ENCODE measurements around the gene TEX30.

TEX30 gene

GRCh38 chr13:102777736-102778135, 4.2 kb upstream of the TEX30 start:
- DNase-seq: no peak

GRCh38 chr13:102776271-102776670, 2.7 kb upstream of the TEX30 start:
- DNase-seq: no peak

GRCh38 chr13:102774591-102775520, 1.3 kb upstream of the TEX30 start:
- no peak for DNase-seq

GRCh38 chr13:102774214-102774568, 605 bp upstream of the TEX30 start:
- no peak for DNase-seq

GRCh38 chr13:102772042-102772425, 1.6 kb downstream of the TEX30 start:
- DNase-seq: no peak

- no peak for DNase-seq
Measured at GRCh38 chr13:102771298-102772041, 2.1 kb downstream of the TEX30 start.

GRCh38 chr13:102770435-102770834, 3.2 kb downstream of the TEX30 start:
- DNase-seq: no peak

GRCh38 chr13:102769679-102770078, 3.9 kb downstream of the TEX30 start:
- DNase-seq: no peak

- DNase-seq: no peak
Measured at GRCh38 chr13:102768909-102769308, 4.7 kb downstream of the TEX30 start.

- no peak for DNase-seq
Measured at GRCh38 chr13:102763741-102764140, 9.8 kb downstream of the TEX30 start.

GRCh38 chr13:102761071-102761470, 12.5 kb downstream of the TEX30 start:
- DNase-seq: no peak

- no peak for DNase-seq
Measured at GRCh38 chr13:102758842-102759241, 14.7 kb downstream of the TEX30 start.

- DNase-seq: no peak
Measured at GRCh38 chr13:102757006-102757405, 16.6 kb downstream of the TEX30 start.

GRCh38 chr13:102751886-102752285, 21.7 kb downstream of the TEX30 start:
- no peak for DNase-seq

GRCh38 chr13:102742506-102742905, 31.1 kb downstream of the TEX30 start:
- no peak for DNase-seq

- no peak for DNase-seq
Measured at GRCh38 chr13:102742101-102742500, 31.5 kb downstream of the TEX30 start.

- no peak for DNase-seq
Measured at GRCh38 chr13:102729560-102730270, 43.9 kb downstream of the TEX30 start.

- DNase-seq: peak; percentile 8
Measured at GRCh38 chr13:102726430-102726829, 47.2 kb downstream of the TEX30 start.

GRCh38 chr13:102724923-102725322, 48.7 kb downstream of the TEX30 start:
- DNase-seq: peak; percentile 26

- peak; percentile 31 for DNase-seq
Measured at GRCh38 chr13:102721800-102722231, 51.8 kb downstream of the TEX30 start.

GRCh38 chr13:102718746-102719145, 54.8 kb downstream of the TEX30 start:
- DNase-seq: no peak
